T-cell (primary cell): Measurements from ENCODE around the gene KYAT1. TPM values are rescaled to one million over a fixed set of nuclear protein-coding genes. Genes with fewer than 3 reads are reported as not detected.

ENCODE experiments used
- ATAC-seq, 4 experiments: fragments of 200-7000 bp in 3 of 4; fragments of 150-1000 bp in 1 of 4; cut with Tn5 transposase; replicated peaks in 1 of 4; 1 replicate in 3 of 4; 2 replicates in 1 of 4; pipeline ENCODE4 v1.10.0; 2021; ENCODE audit warnings: moderate library complexity in 3 of 4, mild to moderate bottlenecking in 2 of 4, moderate number of reproducible peaks in 1 of 4
- CTCF ChIA-PET, 2 donors: fragments of 300-600 bp; sonication (Branson Sonifier 250); formaldehyde crosslinking; loops; one replicate each; lab custom pipeline; 2022; ENCODE audit warnings: antibody characterized with exemption in 2 of 2; lab: Charles Lee
- POLR2A ChIA-PET, 2 donors: fragments of 300-600 bp; sonication (Branson Sonifier 250); formaldehyde crosslinking; loops; one replicate each; lab custom pipeline; 2022; ENCODE audit warnings: antibody characterized with exemption in 2 of 2; lab: Charles Lee
- DNase-seq, 35 experiments: peaks; one replicate each; pipeline versions ENCODE4 v3.0.0 to v3.0.0-alpha.2; 2013 to 2023
- H3K27ac ChIP-seq: one replicate; pipeline ENCODE4 v1.5.1; 2013; ENCODE audit warnings: low read length
- H3K27me3 ChIP-seq, 2 experiments: replicated peaks in 1 of 2; 1 replicate in 1 of 2; 2 replicates in 1 of 2; pipeline versions ENCODE4 v1.6.1 to v1.7.0; 2013; ENCODE audit warnings: low read length in 1 of 2, mixed read lengths in 1 of 2; ENCODE audit not compliant: control insufficient read depth in 2 of 2, insufficient read depth in 2 of 2; ENCODE audit errors: extremely low read depth in 1 of 2
- H3K36me3 ChIP-seq, 2 donors: 1 replicate in 1 of 2; 2 replicates in 1 of 2; pipeline versions ENCODE4 v1.6.1 to v1.7.0; 2013; ENCODE audit warnings: low read length in 1 of 2; ENCODE audit not compliant: control insufficient read depth in 2 of 2, insufficient read depth in 1 of 2; ENCODE audit errors: extremely low read depth in 1 of 2
- H3K4me1 ChIP-seq, 2 experiments: 1 replicate in 1 of 2; 2 replicates in 1 of 2; pipeline versions ENCODE4 v1.6.1 to v1.7.0; 2013; ENCODE audit warnings: low read length in 2 of 2, mixed read lengths in 1 of 2; ENCODE audit not compliant: insufficient read depth in 2 of 2, control insufficient read depth in 1 of 2; ENCODE audit errors: extremely low read depth in 1 of 2
- H3K4me3 ChIP-seq, 2 donors: 1 replicate in 1 of 2; 2 replicates in 1 of 2; pipeline versions ENCODE4 v1.5.1 to v1.7.0; 2013; ENCODE audit warnings: mild to moderate bottlenecking in 2 of 2, low read length in 1 of 2, moderate library complexity in 1 of 2; ENCODE audit not compliant: control insufficient read depth in 1 of 2; ENCODE audit errors: extremely low read depth in 1 of 2
- H3K9me3 ChIP-seq: 2 replicates; pipeline ENCODE4 v1.7.0; 2013
- H3K27ac Mint-ChIP-seq, 2 donors: one replicate each; pipeline ENCODE4 v1.8.0; 2020 to 2021; ENCODE audit warnings: mild to moderate bottlenecking in 2 of 2, mixed read lengths in 2 of 2
- H3K27me3 Mint-ChIP-seq, 2 donors: one replicate each; pipeline ENCODE4 v1.8.0; 2021 to 2022; ENCODE audit warnings: mixed read lengths in 2 of 2
- H3K36me3 Mint-ChIP-seq: one replicate; pipeline ENCODE4 v1.8.0; 2021; ENCODE audit warnings: mixed read lengths
- H3K4me1 Mint-ChIP-seq, 3 donors: one replicate each; pipeline ENCODE4 v1.8.0; 2020 to 2022; ENCODE audit warnings: mixed read lengths in 3 of 3, mild to moderate bottlenecking in 1 of 3
- H3K4me3 Mint-ChIP-seq, 3 donors: one replicate each; pipeline ENCODE4 v1.8.0; 2020 to 2022; ENCODE audit warnings: mild to moderate bottlenecking in 3 of 3, mixed read lengths in 3 of 3, moderate library complexity in 3 of 3
- H3K9me3 Mint-ChIP-seq, 3 donors: one replicate each; pipeline ENCODE4 v1.8.0; 2020 to 2022; ENCODE audit warnings: mixed read lengths in 3 of 3
- WGBS: methylation state at CpG from one replicate; pipeline ENCODE4 v1.1.5; 2013; ENCODE audit warnings: missing lambda C conversion rate; ENCODE audit not compliant: insufficient coverage; 5-methylcytosine and 5-hydroxymethylcytosine counted together
- total RNA-seq, 35 experiments: library from RNA in 6 of 35; stranded (reverse) in 6 of 35; fragments of 120-200 nt in 1 of 35; gene quantifications; one replicate each; pipeline versions ENCODE4 v1.2.1 to v1.2.4 and lab custom pipeline; 2013 to 2026

KYAT1 gene
- total RNA-seq, 5 donors from 2014 or later (not counting 1 experiment from before 2014, with no cell fraction given): 9.7 to 15.6 (median 11.7) TPM

- Histone ChIP-seq H3K4me3 (no peak overlapping the region), H3K36me3 (peaks cover 2 to 17% of the 10 kb centered on the region in 2 donors), H3K27ac (no peak overlapping the region), H3K4me1 (peaks cover 0 to 14% of the 10 kb centered on the region in 2 experiments), H3K9me3 (no peaks in the 10 kb centered on the region), H3K27me3 (no peaks in the 10 kb centered on the region)
- ChIA-PET CTCF (no interaction called here), POLR2A (no interaction called here)
- 98% methylated on average over 5 of the region's 10 CpGs for WGBS
- Mint-ChIP-seq H3K9me3 (no peaks in the 10 kb centered on the region), H3K36me3 (peaks cover 27% of the 10 kb centered on the region), H3K4me3 (no peak overlapping the region), H3K27me3 (no peaks in the 10 kb centered on the region), H3K4me1 (peaks cover 6 to 11% (median 10%) of the 10 kb centered on the region in 3 donors), H3K27ac (no peak overlapping the region)
- ATAC-seq (no peak), DNase-seq (no peak)
These were observed 48.1 kb downstream of the KYAT1 start for GRCh38 chr9:128833696-128834095.

- H3K27me3 Mint-ChIP-seq: no peaks in the 10 kb centered on the region
- peak within 1 kb of the TSS; percentile 54 for H3K27ac ChIP-seq
- H3K9me3 ChIP-seq: no peaks in the 10 kb centered on the region
- H3K9me3 Mint-ChIP-seq: no peaks in the 10 kb centered on the region
- H3K27me3 ChIP-seq: no peaks in the 10 kb centered on the region
- H3K36me3 ChIP-seq: peaks cover 8 to 29% of the 10 kb centered on the region in 2 donors
- H3K36me3 Mint-ChIP-seq: peaks cover 21% of the 10 kb centered on the region
- peak within 1 kb of the TSS; percentile 94 for H3K27ac Mint-ChIP-seq
- peak within 1 kb of the TSS; percentile 88 to 96 (median 90) for H3K4me3 Mint-ChIP-seq
- peaks cover 18 to 26% (median 19%) of the 10 kb centered on the region in 3 donors for H3K4me1 Mint-ChIP-seq
- under 1% methylated on average over 47 of the region's 56 CpGs for WGBS
- H3K4me1 ChIP-seq: peaks cover 0 to 21% of the 10 kb centered on the region in 2 experiments
- peak; percentile 84 to 95 (median 91) for DNase-seq
- CTCF ChIA-PET: interaction anchor here (0.5 to 1.3 kb wide), 4 partner anchors 12 to 181 kb away, joined by 3 to 26 read pairs (median 4); partner anchors contain the start of gene ENDOG (in 2 of the 2)
- peak within 1 kb of the TSS; percentile 78 to 88 for H3K4me3 ChIP-seq
- ATAC-seq: peak; percentile 98
- POLR2A ChIA-PET: interaction anchor here (1.0 kb wide), 3 partner anchors 11 to 68 kb away, joined by 3 to 8 read pairs (median 3); partner anchors contain the start of gene ENDOG (in 2 of the 2)
These were observed 52.1 kb downstream of the KYAT1 start, which contains the start of gene SPOUT1 for GRCh38 chr9:128829477-128830251. Gene SPOUT1 (minus strand): TSS chr9:128829794. CDS start chr9:128829780, 14 bp downstream.

- WGBS: 38% methylated on average over 15 of the region's 18 CpGs
- H3K4me1 Mint-ChIP-seq: peaks cover 18 to 26% (median 19%) of the 10 kb centered on the region in 3 donors
- Histone ChIP-seq H3K36me3 (peaks cover 13 to 36% of the 10 kb centered on the region in 2 donors), H3K9me3 (no peaks in the 10 kb centered on the region), H3K4me3 (peak overlapping the region; percentile 78 to 88), H3K4me1 (peaks cover 0 to 21% of the 10 kb centered on the region in 2 experiments), H3K27me3 (no peaks in the 10 kb centered on the region), H3K27ac (peak overlapping the region; percentile 54)
- peak overlapping the region; percentile 88 to 96 (median 90) for H3K4me3 Mint-ChIP-seq
- peaks cover 26% of the 10 kb centered on the region for H3K36me3 Mint-ChIP-seq
- no peak for ATAC-seq
- POLR2A ChIA-PET: interaction anchor here in 1 of 2 donors (1.0 kb wide), 1 partner anchor 69 kb away, joined by 3 read pairs; no protein-coding TSS in a partner anchor
- CTCF ChIA-PET: interaction anchor here in 1 of 2 donors (0.5 to 1.9 kb wide), 3 partner anchors 11 to 180 kb away, joined by 3 to 7 read pairs (median 3); partner anchors contain the start of gene ENDOG
- no peak for DNase-seq
- H3K9me3 Mint-ChIP-seq: no peaks in the 10 kb centered on the region
- peak overlapping the region; percentile 94 for H3K27ac Mint-ChIP-seq
- no peaks in the 10 kb centered on the region for H3K27me3 Mint-ChIP-seq
These were observed 52.9 kb downstream of the KYAT1 start for GRCh38 chr9:128828719-128829452.

GRCh38 chr9:128828267-128828666, 53.5 kb downstream of the KYAT1 start:
- no peaks in the 10 kb centered on the region for H3K27me3 Mint-ChIP-seq
- H3K27me3 ChIP-seq: no peaks in the 10 kb centered on the region
- H3K27ac Mint-ChIP-seq: peak overlapping the region; percentile 94
- H3K4me3 Mint-ChIP-seq: peak overlapping the region; percentile 88 to 96 (median 90)
- H3K9me3 ChIP-seq: no peaks in the 10 kb centered on the region
- WGBS: 92% methylated on average over 5 of the region's 8 CpGs
- peak overlapping the region in 1 of 2 donors; percentile 88 for H3K4me3 ChIP-seq
- peaks cover 0 to 21% of the 10 kb centered on the region in 2 experiments for H3K4me1 ChIP-seq
- H3K36me3 Mint-ChIP-seq: peaks cover 21% of the 10 kb centered on the region
- DNase-seq (no peak), ATAC-seq (no peak)
- H3K9me3 Mint-ChIP-seq: no peaks in the 10 kb centered on the region
- ChIA-PET CTCF (interaction anchor here (1.5 to 1.9 kb wide), 2 partner anchors 10 kb away, joined by 4 to 7 read pairs; partner anchors contain the start of gene ENDOG (in 2 of the 2)), POLR2A (no interaction called here)
- peaks cover 18 to 26% (median 19%) of the 10 kb centered on the region in 3 donors for H3K4me1 Mint-ChIP-seq
- H3K36me3 ChIP-seq: peaks cover 15 to 40% of the 10 kb centered on the region in 2 donors
- peak overlapping the region; percentile 18 for H3K27ac ChIP-seq

GRCh38 chr9:128825923-128826700, 55.6 kb downstream of the KYAT1 start:
- H3K27ac ChIP-seq: no peak overlapping the region
- H3K36me3 ChIP-seq: peaks cover 19 to 55% of the 10 kb centered on the region in 2 donors
- Mint-ChIP-seq H3K27ac (no peak overlapping the region), H3K36me3 (peaks cover 23% of the 10 kb centered on the region), H3K9me3 (no peaks in the 10 kb centered on the region), H3K4me3 (no peak overlapping the region), H3K27me3 (no peaks in the 10 kb centered on the region), H3K4me1 (peaks cover 21 to 28% (median 23%) of the 10 kb centered on the region in 3 donors)
- H3K4me1 ChIP-seq: peaks cover 0 to 21% of the 10 kb centered on the region in 2 experiments
- no peaks in the 10 kb centered on the region for H3K27me3 ChIP-seq
- ATAC-seq: no peak
- WGBS: 98% methylated on average over 13 of the region's 22 CpGs
- ChIA-PET POLR2A (no interaction called here), CTCF (no interaction called here)
- no peaks in the 10 kb centered on the region for H3K9me3 ChIP-seq
- DNase-seq: no peak
- no peak overlapping the region for H3K4me3 ChIP-seq
